HEK293T (cell line): ENCODE measurements around the gene AKAP8L.

Experiments used
- BHLHE40 ChIP-seq: fragments of 450-650 bp; IDR thresholded peaks from 2 replicates; pipeline ENCODE4 v1.6.1; 2016; ENCODE audit warnings: mild to moderate bottlenecking, moderate library complexity, borderline replicate concordance
- ELF4 ChIP-seq: fragments of 450-650 bp; IDR thresholded peaks from 2 replicates; pipeline ENCODE4 v1.6.1; 2017; ENCODE audit warnings: antibody characterized with exemption
- FOXK2 ChIP-seq: fragments of 450-650 bp; IDR thresholded peaks from 2 replicates; pipeline ENCODE4 v1.6.1; 2016; ENCODE audit warnings: mild to moderate bottlenecking
- SP1 ChIP-seq: fragments of 450-650 bp; IDR thresholded peaks from 2 replicates; pipeline ENCODE4 v1.6.1; 2017
- TARDBP ChIP-seq: fragments of 450-650 bp; IDR thresholded peaks from 2 replicates; pipeline ENCODE4 v1.6.1; 2016

GRCh38 chr19:15399234-15399515 lies 19.6 kb downstream of the AKAP8L start:
- TF ChIP-seq SP1, result no peak
- TF ChIP-seq TARDBP, result no peak
- TF ChIP-seq FOXK2, result no peak
- no peak for TF ChIP-seq BHLHE40
- TF ChIP-seq ELF4, result no peak
